ENCODE data around the gene KRTAP10-7.

- no peak for TF ChIP-seq CTCF (conservative IDR thresholded peaks at IDR 0.05 in 1 of 2, IDR thresholded peaks at IDR 0.05 in 1 of 2; ENCODE audit: extremely low read depth in 1 of 2, insufficient read depth in 1 of 2, low read depth in 1 of 2, low read length in 2 of 2)
- TF ChIP-seq EZH2 (IDR thresholded peaks at IDR 0.05; ENCODE audit: borderline replicate concordance, low read length): no peak
Observed at GRCh38 chr21:44630440-44630839, 30.0 kb downstream of the KRTAP10-7 start.

Measured in mammary epithelial cell (primary cell).